ENCODE data around the gene STK40.

The STK40 gene

GRCh38 chr1:36346741-36347370 lies 38.9 kb downstream of the STK40 start:
- no peak for DNase-seq (ENCODE audit: extremely low read depth in 1 of 2, low read depth in 1 of 2)

- no peak for DNase-seq (ENCODE audit: extremely low read depth in 1 of 2, low read depth in 1 of 2)
Observed at GRCh38 chr1:36345353-36345752, 40.4 kb downstream of the STK40 start.

GRCh38 chr1:36344395-36344680 lies 41.4 kb downstream of the STK40 start:
- DNase-seq (ENCODE audit: extremely low read depth in 1 of 2, low read depth in 1 of 2), result no peak

- no peak for DNase-seq (ENCODE audit: extremely low read depth in 1 of 2, low read depth in 1 of 2)
Observed at GRCh38 chr1:36343651-36344394, 41.9 kb downstream of the STK40 start.

- peak in 1 of 2 donors; percentile 45 for DNase-seq (ENCODE audit: extremely low read depth in 1 of 2, low read depth in 1 of 2)
Observed at GRCh38 chr1:36342426-36343185, 43.1 kb downstream of the STK40 start.

GRCh38 chr1:36341626-36342320 lies 44.0 kb downstream of the STK40 start:
- DNase-seq (ENCODE audit: extremely low read depth in 1 of 2, low read depth in 1 of 2), result no peak

- DNase-seq (ENCODE audit: extremely low read depth in 1 of 2, low read depth in 1 of 2), result no peak
Observed at GRCh38 chr1:36339615-36340014, 46.1 kb downstream of the STK40 start.

GRCh38 chr1:36339215-36339614 lies 46.5 kb downstream of the STK40 start:
- no peak for DNase-seq (ENCODE audit: extremely low read depth in 1 of 2, low read depth in 1 of 2)

- DNase-seq (ENCODE audit: extremely low read depth in 1 of 2, low read depth in 1 of 2), result no peak
Observed at GRCh38 chr1:36337830-36338229, 47.9 kb downstream of the STK40 start.

GRCh38 chr1:36330940-36331339 lies 54.8 kb downstream of the STK40 start:
- DNase-seq (ENCODE audit: extremely low read depth in 1 of 2, low read depth in 1 of 2), result no peak

- DNase-seq (ENCODE audit: extremely low read depth in 1 of 2, low read depth in 1 of 2), result no peak
Observed at GRCh38 chr1:36329817-36330216, 55.9 kb downstream of the STK40 start.

- no peak for DNase-seq (ENCODE audit: extremely low read depth in 1 of 2, low read depth in 1 of 2)
Observed at GRCh38 chr1:36328713-36329112, 57.0 kb downstream of the STK40 start.

GRCh38 chr1:36328088-36328480 lies 57.6 kb downstream of the STK40 start:
- DNase-seq (ENCODE audit: extremely low read depth in 1 of 2, low read depth in 1 of 2), result no peak

- no peak for DNase-seq (ENCODE audit: extremely low read depth in 1 of 2, low read depth in 1 of 2)
Observed at GRCh38 chr1:36327421-36328087, 58.2 kb downstream of the STK40 start.

GRCh38 chr1:36326499-36326898 lies 59.2 kb downstream of the STK40 start:
- no peak for DNase-seq (ENCODE audit: extremely low read depth in 1 of 2, low read depth in 1 of 2)

GRCh38 chr1:36324353-36324703 lies 61.4 kb downstream of the STK40 start:
- DNase-seq (ENCODE audit: extremely low read depth in 1 of 2, low read depth in 1 of 2), result no peak

GRCh38 chr1:36323636-36324352 lies 61.9 kb downstream of the STK40 start, which contains the start of gene EVA1B:
Gene EVA1B (minus strand): TSS chr1:36323645. CDS start chr1:36323037, 608 bp downstream.
- peak in 1 of 2 donors; percentile 33 for DNase-seq (ENCODE audit: extremely low read depth in 1 of 2, low read depth in 1 of 2)

- DNase-seq (ENCODE audit: extremely low read depth in 1 of 2, low read depth in 1 of 2), result peak in 1 of 2 donors; percentile 12
Observed at GRCh38 chr1:36322786-36323635, 62.7 kb downstream of the STK40 start.

- DNase-seq (ENCODE audit: extremely low read depth in 1 of 2, low read depth in 1 of 2), result no peak
Observed at GRCh38 chr1:36322041-36322785, 63.5 kb downstream of the STK40 start.

All from activated CD8-positive, alpha-beta memory T cell treated with anti-CD3 and anti-CD28 coated beads for 1 hour (primary cell).